ENCODE measurements around the gene RNF223. TPM values are rescaled to one million over a fixed set of nuclear protein-coding genes. Genes with fewer than 3 reads are reported as not detected.

RNF223 gene
- total and polyA plus RNA-seq, 4 donors = 0.14 TPM; not detected in 3

DNA sequence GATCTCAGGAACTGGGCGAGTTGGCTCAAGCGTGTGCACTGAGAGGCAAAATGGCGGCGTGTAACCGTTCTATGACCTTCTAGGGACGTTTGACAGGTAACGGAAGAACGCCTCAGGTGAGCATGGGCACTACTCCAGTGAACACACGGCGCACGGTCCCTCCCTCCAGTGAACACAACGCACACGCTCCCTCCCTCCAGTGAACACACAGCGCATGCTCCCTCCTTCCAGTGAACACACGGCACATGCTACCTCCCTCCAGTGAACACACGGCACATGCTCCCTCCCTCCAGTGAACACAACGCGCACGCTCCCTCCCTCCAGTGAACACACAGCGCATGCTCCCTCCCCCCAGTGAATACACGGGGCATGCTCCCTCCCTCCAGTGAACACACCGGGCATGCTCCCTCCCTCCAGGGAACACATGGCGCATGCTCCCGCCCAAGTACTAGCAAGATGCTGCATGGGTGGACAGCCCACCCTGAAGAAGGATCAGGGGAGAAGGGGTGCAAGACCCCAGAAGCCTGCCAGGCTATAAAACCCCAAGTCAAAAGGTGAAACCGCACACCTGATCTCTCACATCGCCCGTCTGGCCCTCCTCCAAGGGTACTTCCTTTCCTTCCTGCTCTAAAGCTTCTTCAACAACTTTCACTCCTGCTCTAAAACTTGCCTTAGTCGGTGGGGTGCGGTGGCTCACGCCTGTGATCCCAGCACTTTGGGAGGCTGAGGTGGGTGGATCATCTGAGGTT lies 38.3 kb upstream of the RNF223 start:
- Histone ChIP-seq H3K27me3 (ENCODE audit: control insufficient read depth in 4 of 4, insufficient read depth in 4 of 4, low read length in 3 of 4) (no peaks in the 10 kb centered on the region), H3K9ac (ENCODE audit: low read depth in 1 of 2, low read length in 2 of 2) (no peak overlapping the region), H3K4me1 (ENCODE audit: control insufficient read depth in 4 of 4, insufficient read depth in 4 of 4, low read length in 3 of 4) (peaks cover 5 to 10% (median 6%) of the 10 kb centered on the region in 4 donors), H3K9me3 (ENCODE audit: control insufficient read depth in 4 of 4, low read length in 3 of 4) (peaks cover 0 to 4% (median 0%) of the 10 kb centered on the region in 4 donors), H3K27ac (ENCODE audit: low read depth in 1 of 2, low read length in 2 of 2) (no peak overlapping the region), H3K4me3 (ENCODE audit: low read depth in 1 of 3, low read length in 3 of 3) (no peak overlapping the region), H3K36me3 (ENCODE audit: control insufficient read depth in 4 of 4, insufficient read depth in 3 of 4, low read depth in 1 of 4, low read length in 3 of 4) (peaks cover 0 to 4% (median 0%) of the 10 kb centered on the region in 4 donors)
- DNase-seq (ENCODE audit: low spot score) = no peak
- TF ChIP-seq TAF1 (conservative IDR thresholded peaks at IDR 0.05) = no peak
- TF ChIP-seq MAX (IDR thresholded peaks at IDR 0.05) = no peak
- WGBS = 94% methylated on average over 30 of the region's 30 CpGs

DNA sequence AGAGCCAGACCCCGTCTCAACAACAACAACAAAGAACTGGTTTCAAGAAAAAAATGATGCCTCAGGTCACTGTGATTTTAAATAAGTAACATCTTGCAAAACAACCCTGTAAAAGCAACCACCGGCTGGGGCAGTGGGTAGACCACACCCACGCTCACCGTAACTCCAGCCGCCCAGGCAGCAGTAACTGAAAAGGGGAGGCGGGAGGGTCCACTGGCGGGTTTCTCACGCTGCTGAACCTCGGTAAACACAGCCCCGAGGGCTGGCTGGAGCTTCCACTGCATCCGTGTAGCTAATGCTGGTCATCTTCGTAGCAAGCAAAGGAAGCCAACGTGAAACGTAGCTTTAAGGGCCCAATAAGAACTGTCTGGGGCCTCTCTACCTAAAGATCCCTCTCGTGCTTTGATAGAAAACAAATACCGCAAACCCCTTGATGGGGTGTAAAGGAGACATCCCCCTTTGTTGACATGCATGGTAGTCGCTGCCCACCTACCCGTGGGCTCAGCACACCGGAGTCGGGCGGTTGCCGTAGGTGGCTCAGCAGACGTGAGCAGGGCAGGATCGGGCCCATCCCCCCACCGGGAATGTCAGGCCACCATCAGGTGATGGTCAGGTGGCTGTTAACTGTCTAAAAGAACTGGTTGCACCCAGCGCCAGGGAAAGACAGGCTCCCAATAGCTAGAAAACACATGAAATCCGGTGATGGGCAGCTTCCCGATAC lies 37.6 kb upstream of the RNF223 start:
- Histone ChIP-seq H3K4me3 (ENCODE audit: low read depth in 1 of 3, low read length in 3 of 3) (no peak overlapping the region), H3K4me1 (ENCODE audit: control insufficient read depth in 4 of 4, insufficient read depth in 4 of 4, low read length in 3 of 4) (peaks cover 3 to 8% (median 4%) of the 10 kb centered on the region in 4 donors), H3K9me3 (ENCODE audit: control insufficient read depth in 4 of 4, low read length in 3 of 4) (peaks cover 0 to 4% (median 0%) of the 10 kb centered on the region in 4 donors), H3K36me3 (ENCODE audit: control insufficient read depth in 4 of 4, insufficient read depth in 3 of 4, low read depth in 1 of 4, low read length in 3 of 4) (peaks cover 0 to 4% (median 0%) of the 10 kb centered on the region in 4 donors), H3K9ac (ENCODE audit: low read depth in 1 of 2, low read length in 2 of 2) (no peak overlapping the region), H3K27ac (ENCODE audit: low read depth in 1 of 2, low read length in 2 of 2) (no peak overlapping the region), H3K27me3 (ENCODE audit: control insufficient read depth in 4 of 4, insufficient read depth in 4 of 4, low read length in 3 of 4) (no peaks in the 10 kb centered on the region)
- no peak for DNase-seq (ENCODE audit: low spot score)
- TF ChIP-seq FOXA1 (IDR thresholded peaks at IDR 0.05) = no peak
- no peak for TF ChIP-seq GABPA (IDR thresholded peaks at IDR 0.05 in 1 of 2, conservative IDR thresholded peaks at IDR 0.05 in 1 of 2)
- TF ChIP-seq SP1 (IDR thresholded peaks at IDR 0.05) = no peak
- TF ChIP-seq MAX (IDR thresholded peaks at IDR 0.05) = no peak
- no peak for TF ChIP-seq RXRA (IDR thresholded peaks at IDR 0.05)
- no peak for TF ChIP-seq TAF1 (conservative IDR thresholded peaks at IDR 0.05)
- TF ChIP-seq HNF4G (IDR thresholded peaks at IDR 0.05) = no peak
- no peak for TF ChIP-seq EGR1 (IDR thresholded peaks at IDR 0.05; ENCODE audit: low read depth in 2 of 2)
- TF ChIP-seq JUND (IDR thresholded peaks at IDR 0.05) = no peak
- TF ChIP-seq, protein P1, sequence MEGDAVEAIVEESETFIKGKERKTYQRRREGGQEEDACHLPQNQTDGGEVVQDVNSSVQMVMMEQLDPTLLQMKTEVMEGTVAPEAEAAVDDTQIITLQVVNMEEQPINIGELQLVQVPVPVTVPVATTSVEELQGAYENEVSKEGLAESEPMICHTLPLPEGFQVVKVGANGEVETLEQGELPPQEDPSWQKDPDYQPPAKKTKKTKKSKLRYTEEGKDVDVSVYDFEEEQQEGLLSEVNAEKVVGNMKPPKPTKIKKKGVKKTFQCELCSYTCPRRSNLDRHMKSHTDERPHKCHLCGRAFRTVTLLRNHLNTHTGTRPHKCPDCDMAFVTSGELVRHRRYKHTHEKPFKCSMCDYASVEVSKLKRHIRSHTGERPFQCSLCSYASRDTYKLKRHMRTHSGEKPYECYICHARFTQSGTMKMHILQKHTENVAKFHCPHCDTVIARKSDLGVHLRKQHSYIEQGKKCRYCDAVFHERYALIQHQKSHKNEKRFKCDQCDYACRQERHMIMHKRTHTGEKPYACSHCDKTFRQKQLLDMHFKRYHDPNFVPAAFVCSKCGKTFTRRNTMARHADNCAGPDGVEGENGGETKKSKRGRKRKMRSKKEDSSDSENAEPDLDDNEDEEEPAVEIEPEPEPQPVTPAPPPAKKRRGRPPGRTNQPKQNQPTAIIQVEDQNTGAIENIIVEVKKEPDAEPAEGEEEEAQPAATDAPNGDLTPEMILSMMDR (IDR thresholded peaks at IDR 0.05; ENCODE audit: low read depth, low read length, missing input control) = no peak
- TF ChIP-seq, protein P2, sequence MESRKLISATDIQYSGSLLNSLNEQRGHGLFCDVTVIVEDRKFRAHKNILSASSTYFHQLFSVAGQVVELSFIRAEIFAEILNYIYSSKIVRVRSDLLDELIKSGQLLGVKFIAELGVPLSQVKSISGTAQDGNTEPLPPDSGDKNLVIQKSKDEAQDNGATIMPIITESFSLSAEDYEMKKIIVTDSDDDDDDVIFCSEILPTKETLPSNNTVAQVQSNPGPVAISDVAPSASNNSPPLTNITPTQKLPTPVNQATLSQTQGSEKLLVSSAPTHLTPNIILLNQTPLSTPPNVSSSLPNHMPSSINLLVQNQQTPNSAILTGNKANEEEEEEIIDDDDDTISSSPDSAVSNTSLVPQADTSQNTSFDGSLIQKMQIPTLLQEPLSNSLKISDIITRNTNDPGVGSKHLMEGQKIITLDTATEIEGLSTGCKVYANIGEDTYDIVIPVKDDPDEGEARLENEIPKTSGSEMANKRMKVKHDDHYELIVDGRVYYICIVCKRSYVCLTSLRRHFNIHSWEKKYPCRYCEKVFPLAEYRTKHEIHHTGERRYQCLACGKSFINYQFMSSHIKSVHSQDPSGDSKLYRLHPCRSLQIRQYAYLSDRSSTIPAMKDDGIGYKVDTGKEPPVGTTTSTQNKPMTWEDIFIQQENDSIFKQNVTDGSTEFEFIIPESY (IDR thresholded peaks at IDR 0.05) = no peak
- no peak for TF ChIP-seq HNF4A (conservative IDR thresholded peaks at IDR 0.05)
- 97% methylated on average over 28 of the region's 28 CpGs for WGBS

Data from liver (tissue), 9 donors.